T follicular helper cell (primary cell): ENCODE measurements around the gene RBCK1.
A peak's percentile ranks its signal among the peaks of the same experiment; 100 is the strongest.
"Not testable (repeated sequence)": the region's sequence is repeated elsewhere in the genome, so short reads cannot be mapped to it uniquely, and the experiment has no call there.

Experiments used
- DNase-seq: peaks from one replicate; pipeline ENCODE4 v3.0.0-alpha.2; 2020; ENCODE audit warnings: low read depth

RBCK1 gene

DNA sequence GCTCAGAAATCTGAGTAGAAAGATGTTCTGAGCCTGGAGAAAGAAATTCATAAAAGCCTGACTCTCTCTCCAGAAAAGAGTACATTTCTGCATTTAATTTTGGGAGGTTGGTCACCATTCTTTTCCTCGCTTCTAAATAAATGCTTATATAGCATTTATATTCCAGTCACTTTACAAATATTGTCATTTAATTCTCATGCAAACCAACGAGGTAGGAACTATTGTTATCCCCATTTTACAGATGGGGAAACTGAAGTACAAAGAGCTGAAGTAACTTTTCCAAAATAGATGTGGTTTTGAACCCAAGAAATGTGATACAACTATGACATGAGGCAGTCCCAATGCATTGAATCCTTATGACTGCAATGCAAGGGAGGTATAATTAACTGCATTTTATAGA, 32.0 kb upstream of the RBCK1 start:
- DNase-seq, result no peak

DNA sequence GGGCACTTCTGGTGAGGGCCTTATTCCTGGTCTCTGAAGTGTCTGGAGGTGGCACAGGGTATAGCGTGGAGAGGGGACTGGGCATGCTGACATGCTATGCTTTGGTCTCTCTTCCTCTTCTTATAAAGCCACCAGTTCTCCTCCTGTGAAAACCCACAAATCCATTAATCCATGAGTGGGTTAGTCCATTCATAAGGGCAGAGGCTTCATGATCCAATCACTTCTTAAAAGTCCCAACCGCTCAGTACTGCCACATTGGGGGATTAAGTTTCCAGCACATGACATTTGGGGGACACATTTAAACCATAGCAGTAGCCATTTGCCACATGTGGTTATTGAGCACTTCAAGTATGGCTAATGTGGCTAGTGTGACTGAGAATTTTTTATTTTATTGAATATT, 31.3 kb upstream of the RBCK1 start:
- no peak for DNase-seq

DNA sequence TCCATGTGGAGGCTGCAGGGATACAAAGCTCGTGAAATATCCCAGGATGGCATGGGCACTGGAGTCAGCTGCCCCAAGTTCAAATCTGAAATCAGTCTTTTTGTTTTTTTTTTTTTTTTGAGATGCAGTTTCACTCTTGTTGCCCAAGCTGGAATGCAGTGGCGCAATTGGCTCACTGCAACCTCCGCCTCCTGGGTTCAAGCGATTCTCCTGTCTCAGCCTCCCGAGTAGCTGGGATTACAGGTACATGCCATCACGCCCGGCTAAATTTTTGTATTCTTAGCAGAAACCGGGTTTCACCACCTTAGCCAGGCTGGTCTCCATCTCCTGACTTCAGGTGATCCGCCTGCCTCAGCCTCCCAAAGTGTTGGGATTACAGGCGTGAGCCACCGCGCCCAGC, 30.5 kb upstream of the RBCK1 start:
- DNase-seq, result not testable (repeated sequence)

DNA sequence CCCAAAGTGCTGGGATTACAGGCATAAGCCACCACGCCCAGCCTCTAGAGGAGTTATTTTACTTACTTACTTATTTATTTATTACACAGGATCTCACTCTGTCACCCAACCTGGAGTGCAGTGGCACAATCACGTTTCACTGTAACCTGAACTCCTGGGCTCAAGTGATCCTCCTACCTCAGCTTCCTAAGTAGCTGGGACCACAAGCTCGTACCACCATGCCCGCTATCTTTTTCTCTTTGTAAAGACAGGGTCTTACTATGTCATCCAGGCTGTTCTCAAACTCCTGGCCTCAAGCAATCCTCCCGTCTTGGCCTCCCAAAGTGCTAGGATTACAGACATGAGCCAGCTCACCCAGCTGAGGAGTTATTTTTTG, 29.1 kb upstream of the RBCK1 start:
- DNase-seq, result no peak

DNA sequence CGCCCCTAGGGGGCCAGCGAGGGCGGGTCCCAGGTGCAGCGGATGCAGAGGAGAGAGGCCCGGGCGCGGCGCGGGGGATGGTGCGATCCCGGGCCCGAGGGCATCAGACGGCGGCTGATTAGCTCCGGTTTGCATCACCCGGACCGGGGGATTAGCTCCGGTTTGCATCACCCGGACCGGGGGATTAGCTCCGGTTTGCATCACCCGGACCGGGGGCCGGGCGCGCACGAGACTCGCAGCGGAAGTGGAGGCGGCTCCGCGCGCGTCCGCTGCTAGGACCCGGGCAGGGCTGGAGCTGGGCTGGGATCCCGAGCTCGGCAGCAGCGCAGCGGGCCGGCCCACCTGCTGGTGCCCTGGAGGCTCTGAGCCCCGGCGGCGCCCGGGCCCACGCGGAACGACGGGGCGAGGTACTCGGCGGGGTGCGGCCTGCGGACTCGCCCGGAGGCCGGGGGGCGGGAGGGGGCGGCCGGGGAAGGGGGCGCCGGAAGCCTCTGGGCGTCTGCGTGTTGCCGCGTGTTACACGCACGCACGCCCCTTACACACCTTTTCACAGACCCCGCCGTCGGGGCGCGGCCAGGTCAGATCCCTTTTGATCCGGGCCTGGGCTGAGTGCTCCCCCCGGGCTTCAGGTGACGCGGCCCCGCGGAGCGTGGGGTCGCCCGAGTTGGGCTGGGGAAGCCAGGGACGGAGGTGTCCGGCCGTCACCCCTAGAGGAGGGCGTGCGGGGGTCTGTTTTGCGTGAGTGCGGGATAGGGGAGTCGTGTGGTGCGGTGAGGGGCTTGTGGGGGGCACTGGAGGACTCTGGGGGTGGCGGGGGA, 27.1 kb upstream of the RBCK1 start:
- DNase-seq, result peak; percentile 12

DNA sequence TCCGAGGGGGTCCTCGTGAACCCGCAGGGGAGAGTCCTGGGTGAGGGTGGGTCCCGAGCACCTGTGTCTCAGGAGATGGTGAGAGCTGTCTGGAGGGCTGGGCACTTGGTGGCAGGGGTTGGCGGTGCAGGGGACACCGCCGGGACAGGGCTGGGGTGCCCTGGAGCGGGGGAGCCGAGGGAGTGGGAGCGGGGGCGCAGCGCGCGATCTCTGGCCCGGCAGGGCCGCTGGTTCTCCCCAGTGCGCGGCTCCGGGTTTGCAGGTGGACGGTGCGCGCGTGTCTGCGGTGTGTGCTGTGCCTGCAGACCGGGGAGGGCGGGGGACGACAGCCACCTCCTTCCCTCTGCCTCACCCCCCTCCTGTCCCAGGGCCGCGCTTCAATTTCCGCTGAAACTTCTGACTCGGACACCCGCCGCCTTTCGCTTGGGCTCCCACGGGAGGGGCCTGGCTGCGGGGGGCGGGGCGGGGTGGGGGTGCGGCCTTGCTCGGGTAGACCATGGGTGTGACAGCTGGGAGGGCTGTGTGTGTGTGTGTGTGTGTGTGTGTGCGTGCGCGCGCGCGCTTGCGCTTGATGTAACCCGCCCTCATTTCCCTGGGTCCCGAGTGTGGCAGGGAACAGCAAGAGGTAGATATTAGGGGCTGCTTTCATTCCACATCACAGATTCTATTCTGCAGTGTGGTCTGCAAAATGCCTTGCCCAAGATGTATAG, 26.4 kb upstream of the RBCK1 start:
- peak; percentile 36 for DNase-seq

DNA sequence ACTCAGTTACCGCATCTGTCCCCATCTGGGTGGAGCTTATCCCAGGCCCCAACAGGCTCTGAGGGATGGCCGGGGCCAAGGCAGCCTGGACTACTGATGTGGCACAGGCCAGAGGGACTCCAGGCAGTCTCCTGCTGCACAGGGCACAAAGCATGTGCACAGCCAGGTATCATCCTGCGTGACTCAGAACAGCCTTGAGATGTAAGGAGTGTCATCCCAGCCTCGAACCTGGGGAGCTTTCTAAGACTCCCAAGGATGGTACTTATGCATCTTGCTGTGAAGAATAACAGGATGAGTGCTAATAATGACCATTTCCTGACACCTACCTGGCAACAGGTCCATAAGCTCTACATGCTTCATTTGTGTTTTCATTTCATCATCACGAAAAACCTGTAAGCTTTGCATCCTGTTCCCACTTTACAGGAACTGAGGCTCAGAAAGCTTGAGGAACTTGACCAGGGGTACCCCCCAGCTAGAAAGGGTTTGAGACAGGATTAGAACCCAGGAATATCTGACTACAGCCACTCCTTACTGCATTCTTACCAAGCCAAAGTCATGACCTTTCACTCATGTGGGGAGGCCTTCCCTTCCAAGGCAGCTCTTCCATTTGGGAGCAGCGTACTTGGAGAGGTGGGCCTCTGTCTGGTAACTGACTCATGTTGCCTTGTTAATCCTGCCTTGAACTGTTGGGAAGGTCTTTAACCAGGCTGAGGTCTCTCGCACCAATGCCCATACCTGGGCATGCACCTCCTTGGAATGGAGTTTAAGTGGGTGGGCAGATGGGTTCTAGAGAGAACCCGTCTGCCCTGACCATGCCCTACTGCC, 25.6 kb upstream of the RBCK1 start:
- no peak for DNase-seq

DNA sequence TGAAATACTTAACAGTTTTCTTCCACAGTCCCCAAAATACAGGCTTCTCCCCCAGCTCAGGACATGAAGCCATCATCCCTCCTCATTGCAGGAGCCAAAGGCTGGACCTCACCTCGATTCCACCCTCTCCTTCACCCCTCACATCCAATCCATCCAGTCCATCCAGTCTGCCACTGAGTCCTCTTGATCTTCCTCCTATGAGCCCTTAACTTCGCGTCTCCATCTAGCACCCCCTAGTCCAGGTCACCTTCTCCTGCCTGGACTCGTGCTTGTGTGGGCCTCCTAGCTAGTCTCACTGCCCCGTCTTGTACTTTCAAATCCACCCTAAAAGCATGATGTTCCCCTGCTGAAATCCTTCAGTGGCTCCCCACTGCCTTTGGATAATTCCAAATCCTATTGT, 24.2 kb upstream of the RBCK1 start:
- no peak for DNase-seq

DNA sequence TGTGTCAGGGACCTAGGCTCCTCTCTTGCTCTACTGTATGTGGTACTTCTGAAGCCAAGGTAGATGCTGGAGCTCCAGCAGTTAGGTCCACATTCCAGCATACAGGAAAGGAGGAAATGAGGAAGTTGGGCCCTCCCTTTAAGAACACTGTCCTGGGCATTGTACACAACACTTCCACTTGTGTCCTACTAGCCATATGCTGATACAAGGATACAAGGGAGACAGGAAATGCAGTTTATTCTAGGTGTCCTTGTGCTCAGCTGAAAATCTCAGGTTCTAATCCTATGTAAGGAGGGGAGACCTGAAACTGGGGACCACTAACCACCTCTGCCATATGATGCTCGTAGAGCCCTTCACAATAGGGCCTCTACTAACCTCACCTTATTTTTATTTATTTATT, 23.4 kb upstream of the RBCK1 start:
- no peak for DNase-seq

DNA sequence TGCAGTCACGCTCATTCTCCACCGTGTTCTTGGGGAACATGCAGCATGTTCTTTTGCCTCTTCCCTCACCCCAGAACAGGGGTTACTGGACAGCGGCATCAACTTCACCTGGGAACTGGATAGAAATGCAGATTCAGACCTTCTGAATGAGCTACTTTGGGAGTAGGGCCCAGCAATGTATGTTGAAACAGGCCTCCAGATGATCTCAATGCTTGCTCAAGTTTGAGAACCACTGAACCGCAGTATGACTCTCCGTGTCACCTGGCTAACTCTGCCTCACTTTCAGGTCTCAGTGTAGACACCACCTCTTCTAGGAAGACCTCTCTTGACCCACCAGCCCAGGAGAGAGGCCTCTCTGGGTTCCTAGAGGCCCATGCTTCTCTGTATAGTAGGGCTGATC, 22.7 kb upstream of the RBCK1 start:
- DNase-seq, result no peak

DNA sequence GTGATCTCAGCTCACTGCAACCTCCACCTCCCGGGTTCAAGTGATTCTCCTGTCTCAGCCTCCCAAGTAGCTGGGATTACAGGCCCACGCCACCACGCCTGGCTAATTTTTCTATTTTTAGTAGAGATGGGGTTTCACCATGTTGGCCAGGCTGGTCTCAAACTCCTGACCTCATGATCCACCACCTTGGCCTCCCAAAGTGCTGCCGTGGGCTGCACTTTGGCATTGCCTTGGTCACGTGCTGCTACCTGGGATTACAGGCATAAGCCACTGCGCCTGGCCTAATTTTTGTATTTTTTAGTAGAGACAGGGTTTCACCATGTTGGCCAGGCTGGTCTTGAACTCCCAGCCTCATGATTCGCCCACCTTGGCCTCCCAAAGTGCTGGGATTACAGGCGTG, 21.5 kb upstream of the RBCK1 start:
- DNase-seq, result not testable (repeated sequence)

DNA sequence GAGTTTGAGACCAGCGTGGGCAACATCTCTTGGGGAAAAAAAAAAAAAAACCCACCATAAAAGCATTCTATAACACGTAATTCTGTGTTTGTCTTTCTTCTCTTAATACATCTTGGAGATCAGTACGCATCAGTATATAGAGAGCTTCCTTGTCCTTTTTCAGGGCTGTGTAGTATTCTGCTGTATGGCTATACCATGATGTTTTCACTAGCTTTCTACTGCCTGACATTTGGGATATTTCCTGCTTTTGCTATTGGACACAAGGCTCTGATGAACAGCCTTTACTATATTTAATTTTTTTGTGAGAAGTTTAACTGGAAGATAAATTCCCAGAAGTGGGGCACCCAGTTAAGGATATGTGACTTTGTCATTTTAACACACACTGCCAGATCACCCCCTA, 20.6 kb upstream of the RBCK1 start:
- DNase-seq, result no peak

DNA sequence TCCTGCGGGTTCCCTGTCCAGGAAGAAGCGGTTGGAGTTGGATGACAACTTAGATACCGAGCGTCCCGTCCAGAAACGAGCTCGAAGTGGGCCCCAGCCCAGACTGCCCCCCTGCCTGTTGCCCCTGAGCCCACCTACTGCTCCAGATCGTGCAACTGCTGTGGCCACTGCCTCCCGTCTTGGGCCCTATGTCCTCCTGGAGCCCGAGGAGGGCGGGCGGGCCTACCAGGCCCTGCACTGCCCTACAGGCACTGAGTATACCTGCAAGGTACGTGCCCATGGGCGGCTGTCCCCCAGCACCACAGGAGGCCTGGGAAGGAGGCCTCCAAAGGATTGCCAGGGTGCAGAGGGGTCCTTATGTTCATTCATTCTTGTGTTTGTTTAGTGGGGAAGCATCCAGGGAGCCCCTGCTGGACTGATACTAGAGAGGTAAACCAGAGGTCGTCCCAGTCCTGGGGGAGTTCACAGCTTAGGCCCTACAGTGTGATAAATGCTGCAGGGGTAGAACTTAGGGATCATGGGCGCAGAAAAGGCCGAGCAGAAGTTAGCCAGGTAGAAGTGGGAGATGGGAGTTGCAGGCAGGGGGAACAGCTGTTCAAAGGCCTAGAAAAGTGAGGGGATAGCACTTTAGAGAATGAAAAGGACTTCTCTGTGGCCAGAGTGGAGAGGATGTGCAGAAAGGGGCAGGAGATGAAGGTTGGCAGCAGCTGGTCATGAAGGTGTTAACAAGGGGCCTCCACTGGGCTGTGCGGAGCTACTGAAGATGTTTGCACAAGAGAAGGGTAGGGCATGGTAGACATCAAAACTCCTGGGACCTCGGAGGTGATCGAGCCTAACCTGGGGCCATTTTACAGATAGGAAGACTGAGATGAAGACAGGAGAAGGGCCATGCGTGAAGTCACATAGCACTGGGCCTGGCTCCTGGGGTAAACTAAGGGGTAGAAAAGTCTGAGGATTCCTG, 19.8 kb upstream of the RBCK1 start:
- DNase-seq, result no peak

DNA sequence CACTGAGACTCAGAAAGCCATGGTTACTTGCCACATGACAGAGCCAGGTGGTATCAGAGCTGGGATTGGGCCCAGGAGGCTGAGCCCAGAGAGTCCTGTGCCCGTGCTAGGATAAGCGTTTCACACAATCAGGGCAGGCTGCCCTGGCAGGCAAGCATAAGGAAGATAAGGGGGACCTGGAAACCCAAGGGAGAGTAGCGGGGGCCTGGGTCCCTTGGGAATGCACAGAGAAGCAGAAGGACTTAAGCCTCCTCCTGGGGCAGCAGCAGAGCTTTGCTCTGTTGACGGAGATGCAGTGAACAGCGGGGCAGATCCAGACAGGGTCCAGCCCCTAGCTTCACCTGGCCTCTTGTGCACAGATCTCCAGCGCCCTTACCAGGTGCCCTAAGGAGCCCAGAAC, 18.9 kb upstream of the RBCK1 start:
- no peak for DNase-seq

DNA sequence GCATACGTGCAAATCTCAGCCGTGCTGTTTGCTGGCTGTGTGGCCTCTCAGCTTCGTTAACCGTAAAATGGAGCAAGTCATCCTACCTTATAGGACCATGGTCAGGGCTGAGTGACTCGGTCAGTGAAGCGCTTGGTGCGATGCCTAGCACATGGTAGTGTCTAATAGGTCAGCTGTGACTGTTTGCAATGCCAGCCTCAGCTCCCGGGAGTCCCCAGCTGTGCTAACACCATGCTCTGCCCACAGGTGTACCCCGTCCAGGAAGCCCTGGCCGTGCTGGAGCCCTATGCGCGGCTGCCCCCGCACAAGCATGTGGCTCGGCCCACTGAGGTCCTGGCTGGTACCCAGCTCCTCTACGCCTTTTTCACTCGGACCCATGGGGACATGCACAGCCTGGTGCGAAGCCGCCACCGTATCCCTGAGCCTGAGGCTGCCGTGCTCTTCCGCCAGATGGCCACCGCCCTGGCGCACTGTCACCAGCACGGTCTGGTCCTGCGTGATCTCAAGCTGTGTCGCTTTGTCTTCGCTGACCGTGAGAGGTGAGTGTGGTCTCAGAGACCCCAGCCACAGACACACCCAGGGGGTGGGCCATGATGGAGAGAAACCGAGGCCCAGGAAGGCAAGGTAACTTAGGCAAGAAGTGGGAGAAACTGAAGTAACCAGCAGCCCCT, 16.9 kb upstream of the RBCK1 start:
- DNase-seq, result no peak

DNA sequence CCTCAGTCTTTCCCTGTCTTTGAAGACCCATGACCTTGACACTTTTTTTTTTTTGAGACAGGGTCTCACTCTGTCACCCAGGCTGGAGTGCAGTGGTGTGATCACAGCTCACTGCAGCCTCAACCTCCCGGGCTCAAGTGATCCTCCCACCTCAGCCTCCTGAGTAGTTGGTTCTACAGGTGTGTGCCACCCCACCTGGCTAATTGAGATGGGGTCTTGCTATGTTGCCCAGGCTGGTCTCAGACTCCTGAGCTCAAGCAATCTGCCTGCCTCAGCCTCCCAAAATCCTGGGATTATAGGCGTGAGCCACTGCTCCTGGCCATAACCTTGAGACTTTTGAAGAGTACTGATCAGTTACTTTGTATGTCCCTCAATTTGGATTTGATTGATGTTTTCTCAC, 14.8 kb upstream of the RBCK1 start:
- DNase-seq, result not testable (repeated sequence)

DNA sequence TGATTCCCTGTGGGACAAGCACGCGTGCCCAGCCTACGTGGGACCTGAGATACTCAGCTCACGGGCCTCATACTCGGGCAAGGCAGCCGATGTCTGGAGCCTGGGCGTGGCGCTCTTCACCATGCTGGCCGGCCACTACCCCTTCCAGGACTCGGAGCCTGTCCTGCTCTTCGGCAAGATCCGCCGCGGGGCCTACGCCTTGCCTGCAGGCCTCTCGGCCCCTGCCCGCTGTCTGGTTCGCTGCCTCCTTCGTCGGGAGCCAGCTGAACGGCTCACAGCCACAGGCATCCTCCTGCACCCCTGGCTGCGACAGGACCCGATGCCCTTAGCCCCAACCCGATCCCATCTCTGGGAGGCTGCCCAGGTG, 11.9 kb upstream of the RBCK1 start:
- DNase-seq, result no peak

DNA sequence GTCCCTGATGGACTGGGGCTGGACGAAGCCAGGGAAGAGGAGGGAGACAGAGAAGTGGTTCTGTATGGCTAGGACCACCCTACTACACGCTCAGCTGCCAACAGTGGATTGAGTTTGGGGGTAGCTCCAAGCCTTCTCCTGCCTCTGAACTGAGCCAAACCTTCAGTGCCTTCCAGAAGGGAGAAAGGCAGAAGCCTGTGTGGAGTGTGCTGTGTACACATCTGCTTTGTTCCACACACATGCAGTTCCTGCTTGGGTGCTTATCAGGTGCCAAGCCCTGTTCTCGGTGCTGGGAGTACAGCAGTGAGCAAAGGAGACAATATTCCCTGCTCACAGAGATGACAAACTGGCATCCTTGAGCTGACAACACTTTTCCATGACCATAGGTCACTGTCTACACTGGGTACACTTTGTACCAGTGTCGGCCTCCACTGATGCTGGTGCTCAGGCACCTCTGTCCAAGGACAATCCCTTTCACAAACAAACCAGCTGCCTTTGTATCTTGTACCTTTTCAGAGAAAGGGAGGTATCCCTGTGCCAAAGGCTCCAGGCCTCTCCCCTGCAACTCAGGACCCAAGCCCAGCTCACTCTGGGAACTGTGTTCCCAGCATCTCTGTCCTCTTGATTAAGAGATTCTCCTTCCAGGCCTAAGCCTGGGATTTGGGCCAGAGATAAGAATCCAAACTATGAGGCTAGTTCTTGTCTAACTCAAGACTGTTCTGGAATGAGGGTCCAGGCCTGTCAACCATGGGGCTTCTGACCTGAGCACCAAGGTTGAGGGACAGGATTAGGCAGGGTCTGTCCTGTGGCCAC, 11.3 kb upstream of the RBCK1 start:
- DNase-seq, result no peak

DNA sequence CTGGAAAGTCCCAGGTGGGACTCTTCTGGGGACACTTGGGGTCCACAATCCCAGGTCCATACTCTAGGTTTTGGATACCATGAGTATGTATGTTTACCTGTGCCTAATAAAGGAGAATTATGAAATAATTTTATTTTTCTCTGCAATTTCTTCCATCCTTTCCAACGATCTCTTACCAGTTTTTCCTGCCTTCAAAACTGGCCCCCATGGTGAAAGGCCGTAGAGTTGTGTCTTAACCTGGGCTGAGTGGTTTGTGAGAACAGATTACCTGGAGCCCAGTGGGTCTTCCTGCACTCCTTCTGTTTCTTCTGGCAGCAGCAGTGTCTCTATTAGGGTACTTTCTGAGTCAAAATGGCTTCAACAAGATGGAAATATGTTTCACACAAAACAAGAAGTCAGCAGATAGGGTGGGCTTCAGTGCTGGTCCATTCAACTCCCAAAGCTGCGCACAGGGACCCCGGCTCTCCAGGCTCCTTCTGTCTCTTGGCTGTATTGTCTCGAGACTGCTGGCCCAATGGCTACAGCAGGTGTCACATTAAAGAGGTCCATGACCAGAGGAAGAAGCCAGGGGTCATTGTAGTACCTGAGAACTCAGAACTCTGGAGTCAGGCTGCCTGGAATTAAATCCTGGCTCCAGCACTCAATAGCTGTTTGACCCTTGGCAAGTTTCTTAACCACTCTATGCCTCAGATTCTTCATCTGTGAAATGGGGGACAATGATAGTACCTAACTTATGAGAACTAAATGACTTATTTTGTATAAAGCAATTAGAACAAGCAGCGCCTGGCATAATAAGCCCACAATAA, 10.5 kb upstream of the RBCK1 start:
- no peak for DNase-seq
